K562 (cell line): Measurements from ENCODE around the gene NAPA. TPM values are rescaled to one million over a fixed set of nuclear protein-coding genes. Genes with fewer than 3 reads are reported as not detected.

Experiments
- CBFB ChIP-seq: sonication (generic); formaldehyde crosslinking; IDR thresholded peaks from 2 replicates; pipeline ENCODE4 v1.4.0; 2020; ENCODE audit warnings: mild to moderate bottlenecking, missing genetic modification reagents
- CBX3 ChIP-seq, 2 experiments: IDR thresholded peaks; 1 replicate in 1 of 2; 2 replicates in 1 of 2; pipeline ENCODE4 v1.6.1; 2012; ENCODE audit warnings: inconsistent platforms in 2 of 2, low read length in 2 of 2, borderline replicate concordance in 1 of 2, control low read depth in 1 of 2
- ELF2 ChIP-seq: fragments of 250-450 bp; sonication (Bioruptor Pico); IDR thresholded peaks from 2 replicates; pipeline ENCODE4 v1.5.0; 2021; ENCODE audit warnings: mild to moderate bottlenecking
- FOSL1 ChIP-seq: fragments of 200-800 bp; sonication (Bioruptor generic); conservative IDR thresholded peaks from 2 replicates; pipeline ENCODE4 v1.6.1; 2016; ENCODE audit warnings: missing genetic modification characterization, missing compliant biosample characterization
- KAT7 ChIP-seq: sonication (generic); formaldehyde crosslinking; IDR thresholded peaks from 2 replicates; pipeline ENCODE4 v1.8.0; 2022; ENCODE audit warnings: missing genetic modification reagents, mild to moderate bottlenecking, borderline replicate concordance
- KLF13 ChIP-seq: fragments of 450-650 bp; IDR thresholded peaks from 2 replicates; pipeline ENCODE4 v1.6.1; 2016; ENCODE audit warnings: missing genetic modification characterization, low read depth, mild to moderate bottlenecking, missing compliant biosample characterization, moderate library complexity, borderline replicate concordance
- MAFG ChIP-seq: fragments of 450-650 bp; conservative IDR thresholded peaks from 2 replicates; pipeline ENCODE4 v1.6.1; 2016; ENCODE audit warnings: missing genetic modification characterization, missing compliant biosample characterization
- MIER1 ChIP-seq: fragments of 450-650 bp; IDR thresholded peaks from 2 replicates; pipeline ENCODE4 v1.6.1; 2016; ENCODE audit warnings: antibody characterized with exemption, mild to moderate bottlenecking, low read depth
- MTF1 ChIP-seq: fragments of 250-450 bp; sonication (Bioruptor Pico); IDR thresholded peaks from 2 replicates; pipeline ENCODE4 v1.9.0; 2021; ENCODE audit warnings: moderate library complexity, mild to moderate bottlenecking, inconsistent platforms, borderline replicate concordance
- PCBP1 ChIP-seq: fragments of 200-400 bp; formaldehyde crosslinking; IDR thresholded peaks from 2 replicates; pipeline ENCODE4 v1.6.1; 2018; ENCODE audit warnings: mild to moderate bottlenecking, low read depth, low read length; ENCODE audit not compliant: poor library complexity, severe bottlenecking
- PPARD ChIP-seq: fragments of 250-450 bp; sonication (Bioruptor Pico); IDR thresholded peaks from 2 replicates; pipeline ENCODE4 v1.8.0; 2022; ENCODE audit warnings: inconsistent platforms, mild to moderate bottlenecking, moderate library complexity
- PURB ChIP-seq: sonication (generic); formaldehyde crosslinking; IDR thresholded peaks from 2 replicates; pipeline ENCODE4 v1.9.0; 2021; ENCODE audit warnings: low read depth, mild to moderate bottlenecking, missing genetic modification reagents
- SRF ChIP-seq, 2 experiments: fragments of 250-450, 450-650 bp in 1 of 2; sonication (Bioruptor Pico) in 1 of 2; sonication (generic) in 1 of 2; formaldehyde crosslinking; IDR thresholded peaks; 2 replicates each; pipeline versions ENCODE4 v1.5.0 to v1.5.1; 2020 to 2022; ENCODE audit warnings: mild to moderate bottlenecking in 1 of 2, missing genetic modification reagents in 1 of 2
- SRSF7 ChIP-seq: fragments of 200-400 bp; formaldehyde crosslinking; optimal IDR thresholded peaks from 2 replicates; pipeline ENCODE3; 2017; ENCODE audit warnings: mild to moderate bottlenecking, low read depth, low read length
- TSC22D4 ChIP-seq: fragments of 450-650 bp; IDR thresholded peaks from 2 replicates; pipeline ENCODE4 v1.6.1; 2016; ENCODE audit warnings: missing genetic modification characterization, missing biosample characterization, control low read depth
- ZFP30 ChIP-seq: fragments of 250-450 bp; sonication (Bioruptor Pico); IDR thresholded peaks from 2 replicates; pipeline ENCODE4 v1.8.0; 2022; ENCODE audit warnings: moderate library complexity, mild to moderate bottlenecking, inconsistent platforms, borderline replicate concordance
- polyA plus RNA-seq, 8 experiments: library from polyadenylated mRNA; depleted of rRNA in 4 of 8; stranded (reverse) in 5 of 8; unstranded in 3 of 8; fragments of >200 nt; fragmentation: Nextera tagmentation in 2 of 8; fragmentation: Illumina TruSeq in 1 of 8; extraction: Ambion mirVana in 2 of 8; extraction: Trizol in 1 of 8; gene quantifications; 2 replicates each; pipeline versions ENCODE4 v1.2.1 to v1.2.3, GENCODE V29; 2011 to 2014; ENCODE audit warnings: inconsistent platforms in 1 of 8, missing spikeins in 1 of 8
- total RNA-seq, 7 experiments: library from RNA; depleted of rRNA in 6 of 7; stranded (reverse); fragments of >200 nt in 6 of 7; fragmentation: Illumina TruSeq in 2 of 7; extraction: Trizol in 2 of 7; gene quantifications; 2 replicates each; pipeline versions ENCODE4 v1.2.1 to v1.2.3, GENCODE V29; 2011 to 2021; ENCODE audit warnings: low replicate concordance in 1 of 7
- TF ChIP-seq, protein P1 (sequence below): sonication (generic); formaldehyde crosslinking; IDR thresholded peaks from 2 replicates; pipeline ENCODE4 v1.9.0; 2022; ENCODE audit warnings: mild to moderate bottlenecking, missing genetic modification reagents
- TF ChIP-seq, protein P2 (sequence below), 3 experiments: fragments of 200-800 bp in 1 of 3; fragments of 250-450 bp in 1 of 3; fragments of 450-650 bp in 1 of 3; sonication (Bioruptor Pico) in 1 of 3; sonication (Bioruptor generic) in 1 of 3; formaldehyde crosslinking in 1 of 3; IDR thresholded peaks; 2 replicates each; pipeline versions ENCODE4 v1.6.1 to v1.8.0; 2016 to 2022; ENCODE audit warnings: mild to moderate bottlenecking in 2 of 3, missing genetic modification characterization in 2 of 3, missing compliant biosample characterization in 1 of 3, moderate library complexity in 1 of 3

The NAPA gene
- total and polyA plus RNA-seq, 9 of the 15 experiments (the other 6 are each of a cell fraction or from before 2014, with no cell fraction given) = 5.4 to 98.6 (median 77.5) TPM

DNA sequence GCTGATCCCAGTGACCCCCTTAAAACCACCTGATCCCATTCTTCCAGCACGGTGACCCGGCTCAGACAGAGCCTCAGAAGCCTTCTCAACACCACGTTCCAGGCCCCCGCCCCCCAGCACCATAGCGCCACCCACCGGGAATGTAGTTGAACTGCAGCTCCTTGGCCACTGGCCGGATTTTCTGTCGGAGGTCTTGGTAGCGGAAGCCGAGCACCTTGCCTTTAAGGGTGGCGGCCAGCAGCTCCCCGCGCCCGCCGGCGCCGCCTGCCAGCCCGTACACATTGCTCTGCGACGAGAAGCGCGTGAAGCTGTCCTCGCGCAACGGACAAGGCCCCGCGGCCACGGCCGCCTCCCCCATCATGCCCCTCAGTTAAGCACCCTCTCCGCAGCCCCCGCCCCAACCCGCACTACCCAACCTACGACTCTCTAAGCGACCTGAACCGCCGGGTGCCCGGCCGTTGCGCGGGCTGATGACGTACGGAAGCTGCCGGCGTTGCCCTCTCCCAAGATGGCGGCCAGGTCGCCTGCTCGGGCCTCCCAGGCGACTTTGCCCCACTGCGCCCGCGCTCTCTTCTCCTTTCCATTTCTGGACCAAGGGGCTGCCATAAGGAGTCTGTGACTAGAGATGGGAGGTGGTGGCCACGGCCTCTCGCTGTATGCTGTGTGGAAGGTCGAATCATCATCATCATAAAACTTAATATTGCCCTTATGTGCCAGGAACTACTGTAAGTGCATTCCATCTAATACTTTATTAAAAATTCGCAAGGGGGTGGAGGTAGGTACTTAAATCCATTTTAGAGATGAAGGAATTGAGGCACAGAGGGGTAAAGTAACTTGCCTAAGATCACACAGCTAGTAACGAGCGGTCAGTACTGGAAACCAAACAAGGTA lies 30.8 kb downstream of the NAPA start, which contains the start of gene KPTN (continued):
- TF ChIP-seq KAT7 (CRISPR knock-in tag) = no peak
- no peak for TF ChIP-seq SRSF7
- TF ChIP-seq MTF1 (CRISPR knock-in tag) = no peak
- TF ChIP-seq PCBP1 = peak; percentile 29
- TF ChIP-seq FOSL1 (tag) = no peak
- no peak for TF ChIP-seq ZFP30 (CRISPR knock-in tag)
- TF ChIP-seq, protein P1, sequence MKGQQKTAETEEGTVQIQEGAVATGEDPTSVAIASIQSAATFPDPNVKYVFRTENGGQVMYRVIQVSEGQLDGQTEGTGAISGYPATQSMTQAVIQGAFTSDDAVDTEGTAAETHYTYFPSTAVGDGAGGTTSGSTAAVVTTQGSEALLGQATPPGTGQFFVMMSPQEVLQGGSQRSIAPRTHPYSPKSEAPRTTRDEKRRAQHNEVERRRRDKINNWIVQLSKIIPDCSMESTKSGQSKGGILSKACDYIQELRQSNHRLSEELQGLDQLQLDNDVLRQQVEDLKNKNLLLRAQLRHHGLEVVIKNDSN = no peak
- no peak for TF ChIP-seq TSC22D4 (tag)
- TF ChIP-seq, protein P2, sequence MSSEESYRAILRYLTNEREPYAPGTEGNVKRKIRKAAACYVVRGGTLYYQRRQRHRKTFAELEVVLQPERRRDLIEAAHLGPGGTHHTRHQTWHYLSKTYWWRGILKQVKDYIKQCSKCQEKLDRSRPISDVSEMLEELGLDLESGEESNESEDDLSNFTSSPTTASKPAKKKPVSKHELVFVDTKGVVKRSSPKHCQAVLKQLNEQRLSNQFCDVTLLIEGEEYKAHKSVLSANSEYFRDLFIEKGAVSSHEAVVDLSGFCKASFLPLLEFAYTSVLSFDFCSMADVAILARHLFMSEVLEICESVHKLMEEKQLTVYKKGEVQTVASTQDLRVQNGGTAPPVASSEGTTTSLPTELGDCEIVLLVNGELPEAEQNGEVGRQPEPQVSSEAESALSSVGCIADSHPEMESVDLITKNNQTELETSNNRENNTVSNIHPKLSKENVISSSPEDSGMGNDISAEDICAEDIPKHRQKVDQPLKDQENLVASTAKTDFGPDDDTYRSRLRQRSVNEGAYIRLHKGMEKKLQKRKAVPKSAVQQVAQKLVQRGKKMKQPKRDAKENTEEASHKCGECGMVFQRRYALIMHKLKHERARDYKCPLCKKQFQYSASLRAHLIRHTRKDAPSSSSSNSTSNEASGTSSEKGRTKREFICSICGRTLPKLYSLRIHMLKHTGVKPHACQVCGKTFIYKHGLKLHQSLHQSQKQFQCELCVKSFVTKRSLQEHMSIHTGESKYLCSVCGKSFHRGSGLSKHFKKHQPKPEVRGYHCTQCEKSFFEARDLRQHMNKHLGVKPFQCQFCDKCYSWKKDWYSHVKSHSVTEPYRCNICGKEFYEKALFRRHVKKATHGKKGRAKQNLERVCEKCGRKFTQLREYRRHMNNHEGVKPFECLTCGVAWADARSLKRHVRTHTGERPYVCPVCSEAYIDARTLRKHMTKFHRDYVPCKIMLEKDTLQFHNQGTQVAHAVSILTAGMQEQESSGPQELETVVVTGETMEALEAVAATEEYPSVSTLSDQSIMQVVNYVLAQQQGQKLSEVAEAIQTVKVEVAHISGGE (CRISPR knock-in tag; IDR thresholded peaks at IDR 0.05) = peak in 1 of 3 experiments; percentile 40; a peak in 2 of 6 replicates
- 0 out of 4 replicates have a peak, but pooled peaks of 1 of the 2 experiments have one; percentile 31 for TF ChIP-seq SRF (CRISPR knock-in tag; IDR thresholded peaks at IDR 0.05)
- TF ChIP-seq PURB = no peak
- no peak for TF ChIP-seq MAFG (tag)
- no peak for TF ChIP-seq CBFB (CRISPR knock-in tag)
- TF ChIP-seq PPARD (CRISPR knock-in tag) = no peak
- TF ChIP-seq KLF13 (tag) = peak; percentile 94
- TF ChIP-seq CBX3 (IDR thresholded peaks at IDR 0.05; ENCODE audit: borderline replicate concordance in 1 of 2, low read length in 2 of 2) = peak in 1 of 2 experiments; percentile 10; a peak in 2 of 3 replicates
- peak; percentile 72; the same call in 1 of the 2 replicates for TF ChIP-seq MIER1
- TF ChIP-seq ELF2 (CRISPR knock-in tag) = peak; percentile 73; the same call in 1 of the 2 replicates
